NCI-H2196 treated with DMSO at 0.1 percent for 48 hours (cell line): ENCODE data around the gene PKDCC.

Source experiments
- DNase-seq: peaks from one replicate; lab custom pipeline; 2025; ENCODE audit not compliant: unreplicated experiment; lab: John Stamatoyannopoulos, UW

Gene PKDCC

DNA sequence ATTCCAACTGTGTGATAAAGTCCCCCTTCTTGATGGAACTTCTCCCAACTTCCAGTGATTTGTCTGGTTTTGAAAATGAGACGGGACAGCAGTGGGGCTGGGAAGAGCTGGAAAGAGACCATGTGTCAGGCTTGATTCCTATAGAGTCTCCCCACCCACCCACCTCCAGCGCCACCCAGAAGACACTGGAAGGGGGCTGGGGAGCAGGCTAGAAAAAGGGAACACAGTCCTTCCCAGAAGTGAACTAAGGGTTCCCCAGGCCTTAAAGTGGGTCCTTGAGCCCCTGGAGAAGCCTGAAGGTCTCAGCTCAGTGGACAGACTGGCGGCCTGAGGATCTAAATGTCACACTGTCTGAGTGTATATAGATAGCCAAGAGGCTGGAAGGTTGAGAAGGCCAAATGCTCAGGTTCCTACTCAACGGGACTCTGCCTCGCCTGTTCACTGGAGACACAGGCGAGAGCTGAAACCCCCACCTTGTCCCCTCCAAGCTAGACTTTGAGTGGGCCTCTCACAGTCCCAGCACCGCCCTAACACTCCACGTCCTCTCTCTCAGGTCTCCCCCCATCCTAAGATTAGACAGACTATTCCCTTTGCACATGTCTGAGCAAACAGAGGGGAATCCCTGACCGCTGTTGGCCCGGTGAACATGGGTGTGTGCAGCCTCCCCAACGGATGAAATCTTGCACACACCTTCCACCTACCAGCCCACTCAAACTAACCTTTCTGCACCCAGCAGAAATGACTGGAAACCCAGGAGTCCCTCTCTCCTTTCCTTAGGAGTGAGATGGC is 1.6 kb downstream of the PKDCC start:
- DNase-seq: no peak

DNA sequence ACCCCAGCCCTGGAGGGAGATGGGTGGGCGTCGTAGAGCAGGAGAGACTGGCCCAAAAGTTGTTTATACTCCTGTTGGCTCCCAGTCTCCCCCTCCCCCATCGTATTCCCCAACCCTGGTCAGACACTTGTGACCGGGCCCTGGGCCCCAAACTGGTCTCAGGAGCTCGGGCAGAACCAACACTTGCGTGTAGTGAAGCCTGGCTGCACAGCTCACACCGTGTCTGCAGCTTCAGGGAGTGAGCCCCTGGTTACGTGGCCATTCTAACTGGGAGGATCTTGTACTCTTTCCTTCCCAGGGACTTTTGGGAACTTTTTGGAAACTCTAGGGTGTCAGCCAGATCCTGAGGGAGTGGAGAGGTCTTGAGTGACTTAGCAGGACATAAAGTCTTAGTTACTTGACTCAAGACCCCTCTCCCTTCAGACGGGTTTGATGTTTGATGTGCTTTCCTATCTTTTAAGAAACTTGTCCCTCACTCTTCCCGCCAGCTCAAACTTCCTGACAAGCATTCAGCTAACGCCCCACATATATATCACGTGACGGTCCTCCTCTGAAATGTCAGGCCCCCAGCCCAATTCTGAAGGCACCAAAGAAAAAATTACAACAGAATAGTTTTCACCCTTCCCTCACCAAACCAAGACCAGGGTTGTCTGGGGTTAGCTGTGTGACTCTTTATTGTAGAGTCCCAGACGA is 2.3 kb downstream of the PKDCC start:
- DNase-seq: no peak

DNA sequence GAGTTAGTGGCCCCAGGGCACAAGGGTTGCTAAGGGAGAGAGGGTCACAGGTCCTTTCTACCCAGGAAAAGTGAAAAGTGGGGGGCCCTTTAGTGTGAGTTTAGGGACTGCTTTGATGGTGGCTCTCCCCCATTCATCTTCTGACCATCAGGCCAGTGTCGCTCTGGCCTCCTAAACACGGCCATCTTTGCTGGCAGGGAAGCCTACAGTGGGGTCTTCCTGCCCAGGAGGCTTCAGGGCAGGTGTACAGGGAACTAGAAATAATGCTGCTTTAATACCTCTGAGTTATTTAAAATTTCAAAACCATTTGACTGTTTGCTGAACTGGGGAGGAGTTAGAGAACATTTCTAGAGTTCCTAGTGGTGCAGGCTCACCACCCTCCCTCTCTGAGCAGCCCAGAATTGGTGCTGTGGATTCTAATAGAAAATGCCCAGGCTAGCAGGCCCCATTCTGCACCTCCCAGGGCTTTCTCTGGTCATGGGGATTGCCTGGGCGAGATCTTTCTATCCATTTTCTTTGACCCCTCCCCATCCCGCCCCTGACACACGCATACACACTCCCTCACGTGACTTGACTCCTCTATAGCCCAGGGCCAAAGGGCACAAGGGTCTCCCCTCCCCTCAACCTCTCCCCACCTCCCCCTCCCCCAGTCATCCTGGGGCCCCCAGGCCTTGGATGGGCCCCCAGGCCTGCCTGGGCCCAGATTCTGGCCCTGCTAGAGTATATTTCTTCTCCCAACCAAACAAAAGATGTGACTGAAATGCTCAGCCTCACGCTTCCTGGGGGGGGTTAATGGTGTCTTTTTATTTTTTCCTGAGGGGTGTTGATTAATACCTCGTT is 3.1 kb downstream of the PKDCC start:
- no peak for DNase-seq

DNA sequence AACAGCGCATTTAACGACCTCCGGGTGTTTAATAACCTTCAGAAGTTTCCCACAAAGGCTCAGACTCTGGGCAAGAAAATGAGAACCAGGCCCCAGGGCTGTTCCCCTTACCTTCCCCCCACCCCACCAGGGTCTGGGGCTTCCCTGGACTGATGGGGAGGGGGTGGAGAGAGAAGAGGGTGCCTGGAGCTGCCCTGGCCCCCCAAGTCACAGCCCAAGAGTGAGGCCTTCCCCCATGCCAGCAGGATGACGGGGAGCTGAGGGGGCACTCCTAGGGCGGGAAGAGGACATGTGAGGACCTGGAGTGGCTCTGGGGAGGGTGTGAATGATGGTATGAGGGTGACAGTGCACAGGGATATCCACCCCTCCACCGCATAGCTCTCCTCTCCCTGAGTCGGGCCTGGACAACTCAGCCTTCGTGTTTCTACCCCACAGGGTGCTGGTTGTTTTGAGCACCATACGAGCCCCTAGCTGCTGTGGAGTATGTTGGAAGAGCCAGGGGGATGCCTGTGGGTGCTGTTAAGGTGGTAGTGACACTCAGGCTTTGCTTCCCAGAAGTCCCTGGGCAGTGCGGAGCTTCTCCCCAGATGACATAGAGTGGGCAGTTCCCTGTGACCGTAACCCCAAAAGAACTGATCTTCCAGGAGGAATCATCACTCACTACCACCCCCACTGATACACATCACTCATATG is 3.9 kb downstream of the PKDCC start:
- DNase-seq: no peak

DNA sequence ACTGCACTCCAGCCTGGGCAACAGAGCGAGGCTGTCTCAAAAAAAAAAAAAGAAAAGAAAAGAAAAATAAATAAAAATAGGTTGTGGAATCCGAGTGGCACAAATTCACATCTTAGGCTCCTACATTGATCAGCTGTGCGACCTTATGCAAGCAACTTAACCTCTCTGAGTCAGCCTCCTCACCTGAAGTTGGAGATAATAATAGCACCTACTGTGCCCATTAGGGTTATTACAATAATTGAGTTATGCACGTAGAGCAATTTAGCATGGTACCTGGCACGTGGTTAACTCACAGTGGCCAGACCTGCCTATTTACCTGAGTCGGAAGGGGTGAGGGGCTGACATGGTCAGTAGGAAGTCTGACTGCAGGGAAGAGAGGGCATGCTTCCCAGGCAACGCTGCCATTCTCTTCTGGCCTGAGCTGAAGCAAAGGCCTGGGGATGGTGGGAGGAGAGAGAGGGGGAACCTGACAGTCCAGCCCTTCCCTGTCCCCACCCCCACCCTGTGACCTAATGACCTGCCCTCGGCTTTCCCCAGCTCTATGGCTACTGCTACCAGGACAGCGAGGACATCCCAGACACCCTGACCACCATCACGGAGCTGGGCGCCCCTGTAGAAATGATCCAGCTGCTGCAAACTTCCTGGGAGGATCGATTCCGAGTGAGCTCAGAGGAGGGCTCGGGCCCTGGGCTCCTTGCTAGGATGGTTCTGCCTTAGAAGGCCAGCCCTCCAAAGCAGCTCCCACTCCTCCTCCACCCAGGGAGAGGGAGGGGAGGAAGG is 5.1 kb downstream of the PKDCC start:
- DNase-seq: no peak

DNA sequence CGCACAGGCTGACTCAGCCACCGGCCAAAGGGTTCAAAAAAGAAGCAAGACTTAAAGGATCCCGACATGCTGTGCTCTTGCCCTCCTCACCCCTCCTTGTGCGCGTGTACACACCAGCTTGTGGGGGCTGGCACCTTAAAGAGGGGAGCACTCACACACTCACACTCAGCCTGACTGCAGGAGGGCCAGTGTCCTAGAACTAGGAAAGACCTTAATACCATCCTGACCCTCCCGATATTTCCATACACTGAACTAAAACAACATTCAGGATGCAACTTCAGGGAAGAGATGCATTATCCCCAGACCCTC is 5.6 kb downstream of the PKDCC start:
- no peak for DNase-seq

DNA sequence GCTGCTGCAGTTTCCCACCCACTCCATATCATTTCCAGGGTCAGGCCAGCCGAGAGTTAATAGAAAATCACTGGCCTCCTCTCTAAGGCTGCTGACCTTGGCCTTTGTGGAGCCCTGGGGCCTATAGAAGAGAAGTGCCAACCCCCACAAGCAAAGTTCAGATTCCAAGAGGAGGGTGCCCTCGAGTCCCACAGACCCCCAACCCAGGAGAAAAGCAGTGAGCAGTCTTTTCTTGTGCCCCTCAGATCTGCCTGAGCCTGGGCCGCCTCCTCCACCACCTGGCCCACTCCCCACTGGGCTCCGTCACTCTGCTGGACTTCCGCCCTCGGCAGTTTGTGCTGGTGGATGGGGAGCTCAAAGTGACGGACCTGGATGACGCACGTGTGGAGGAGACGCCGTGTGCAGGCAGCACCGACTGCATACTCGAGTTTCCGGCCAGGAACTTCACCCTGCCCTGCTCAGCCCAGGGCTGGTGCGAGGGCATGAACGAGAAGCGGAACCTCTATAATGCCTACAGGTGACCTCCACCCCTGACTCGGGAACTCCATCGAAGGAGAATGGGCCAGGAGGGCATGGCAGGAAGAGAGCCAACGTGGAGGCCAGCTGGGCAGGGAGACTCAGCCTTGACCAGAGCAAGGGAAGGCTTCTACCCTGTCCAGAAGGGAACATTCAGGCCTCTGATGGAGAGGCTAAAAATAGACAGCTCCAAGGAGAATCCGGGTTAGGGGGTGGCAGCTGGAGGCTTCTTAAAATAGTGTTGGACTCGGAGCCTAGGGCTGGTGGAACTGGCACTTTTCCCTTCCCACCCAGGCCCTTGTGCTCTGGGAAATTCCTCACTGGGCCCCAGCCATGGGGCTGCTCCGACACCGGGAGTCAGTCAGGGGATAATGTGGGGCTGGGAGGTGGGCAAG is 6.2 kb downstream of the PKDCC start:
- no peak for DNase-seq

DNA sequence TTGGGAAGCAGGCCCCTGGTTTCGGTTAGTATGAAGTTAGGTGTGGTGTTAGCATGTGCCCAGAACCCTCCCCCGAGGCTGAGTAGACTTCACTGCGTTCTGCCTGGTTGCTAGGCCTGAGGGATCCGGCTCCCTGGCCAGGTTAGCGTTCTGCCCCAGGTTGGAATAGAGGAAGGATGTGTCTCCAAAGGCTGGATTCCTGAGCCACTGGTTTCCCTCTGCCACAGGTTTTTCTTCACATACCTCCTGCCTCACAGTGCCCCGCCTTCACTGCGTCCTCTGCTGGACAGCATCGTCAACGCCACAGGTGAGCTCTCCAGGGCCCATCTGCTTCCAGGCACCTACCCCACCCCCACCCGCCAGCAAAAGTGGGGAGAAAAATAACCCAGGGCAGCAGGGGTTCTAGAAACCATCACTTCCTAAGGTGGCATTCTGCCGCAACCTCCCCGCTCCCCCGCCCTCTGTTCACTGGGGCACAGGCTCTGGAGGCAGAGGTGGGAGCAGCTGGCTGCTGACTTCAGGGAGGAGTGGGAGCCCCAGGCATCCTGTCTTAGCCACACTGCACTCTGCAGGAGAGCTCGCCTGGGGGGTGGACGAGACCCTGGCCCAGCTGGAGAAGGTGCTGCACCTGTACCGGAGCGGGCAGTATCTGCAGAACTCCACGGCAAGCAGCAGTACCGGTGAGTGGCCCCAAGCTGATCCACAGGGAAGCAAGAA is 7.1 kb downstream of the PKDCC start:
- DNase-seq: no peak

DNA sequence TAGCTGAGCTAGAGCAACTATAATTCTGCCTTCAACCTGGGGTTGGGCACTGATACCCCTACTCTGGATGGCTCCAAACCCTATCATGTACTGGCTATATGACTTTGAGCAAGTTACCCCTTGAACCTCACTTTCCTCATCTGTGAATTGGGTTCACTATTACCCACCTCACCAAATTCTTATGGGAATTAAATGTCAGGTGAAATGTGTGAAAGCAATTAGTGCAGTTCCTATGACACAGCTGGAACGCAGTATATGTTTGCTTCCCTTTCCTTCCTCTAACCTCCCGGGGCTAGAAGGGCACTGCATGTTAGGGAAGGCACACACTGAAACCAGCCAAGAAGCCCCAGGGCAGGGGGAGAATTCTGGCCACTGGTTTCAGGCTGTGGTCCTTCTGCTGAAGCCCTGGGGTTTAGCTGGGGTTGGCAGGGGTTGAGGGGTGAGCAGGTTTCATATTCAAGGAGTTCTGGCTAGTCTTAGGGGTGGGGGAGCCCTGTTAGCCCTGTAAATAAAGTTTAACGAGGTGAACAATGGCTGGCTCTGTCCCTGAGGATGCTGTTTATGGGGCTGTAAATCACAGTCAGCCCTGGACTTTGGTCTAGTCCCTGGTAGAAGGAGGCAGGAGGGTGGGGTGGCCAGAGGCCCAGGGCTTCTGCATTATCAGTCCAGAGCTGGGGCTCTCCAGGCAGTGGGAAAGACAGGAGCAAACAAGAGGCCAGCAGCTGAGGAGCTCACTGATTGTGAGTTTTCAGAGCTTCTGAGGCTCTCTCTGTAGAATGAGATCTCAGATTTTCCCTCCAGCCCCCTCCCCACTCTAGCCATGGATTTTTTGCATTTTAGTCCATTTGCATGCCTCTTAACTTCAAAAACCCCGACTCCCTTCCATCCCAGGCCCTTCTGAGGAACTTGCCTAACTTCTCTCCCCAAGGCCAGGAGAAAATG is 8.0 kb downstream of the PKDCC start:
- no peak for DNase-seq

DNA sequence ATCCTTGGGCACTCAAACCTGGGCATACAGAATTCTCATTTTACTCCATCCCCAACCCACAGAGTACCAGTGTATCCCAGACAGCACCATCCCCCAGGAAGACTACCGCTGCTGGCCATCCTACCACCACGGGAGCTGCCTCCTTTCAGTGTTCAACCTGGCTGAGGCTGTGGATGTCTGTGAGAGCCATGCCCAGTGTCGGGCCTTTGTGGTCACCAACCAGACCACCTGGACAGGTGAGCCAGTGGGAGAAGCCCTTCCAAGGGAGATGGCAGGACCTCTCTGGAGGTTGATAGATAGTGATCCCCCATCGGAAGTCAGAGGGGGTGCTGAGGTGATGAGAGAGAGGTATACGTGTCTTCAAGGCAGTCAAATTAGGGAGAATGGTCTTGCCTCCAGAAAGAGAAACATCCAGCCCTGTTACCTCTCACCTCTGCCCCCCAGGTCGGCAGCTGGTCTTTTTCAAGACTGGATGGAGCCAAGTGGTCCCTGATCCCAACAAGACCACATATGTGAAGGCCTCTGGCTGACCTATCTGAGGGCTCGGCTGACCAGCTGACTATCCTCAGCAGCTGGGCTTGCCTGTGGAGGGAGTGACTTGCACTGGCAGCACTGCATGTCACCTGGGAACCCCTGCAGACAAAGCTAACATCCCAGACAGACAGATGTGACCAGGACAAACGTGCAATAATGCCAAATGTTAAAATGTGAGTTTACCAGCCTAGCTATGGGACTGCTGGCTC is 9.5 kb downstream of the PKDCC start:
- DNase-seq: no peak

DNA sequence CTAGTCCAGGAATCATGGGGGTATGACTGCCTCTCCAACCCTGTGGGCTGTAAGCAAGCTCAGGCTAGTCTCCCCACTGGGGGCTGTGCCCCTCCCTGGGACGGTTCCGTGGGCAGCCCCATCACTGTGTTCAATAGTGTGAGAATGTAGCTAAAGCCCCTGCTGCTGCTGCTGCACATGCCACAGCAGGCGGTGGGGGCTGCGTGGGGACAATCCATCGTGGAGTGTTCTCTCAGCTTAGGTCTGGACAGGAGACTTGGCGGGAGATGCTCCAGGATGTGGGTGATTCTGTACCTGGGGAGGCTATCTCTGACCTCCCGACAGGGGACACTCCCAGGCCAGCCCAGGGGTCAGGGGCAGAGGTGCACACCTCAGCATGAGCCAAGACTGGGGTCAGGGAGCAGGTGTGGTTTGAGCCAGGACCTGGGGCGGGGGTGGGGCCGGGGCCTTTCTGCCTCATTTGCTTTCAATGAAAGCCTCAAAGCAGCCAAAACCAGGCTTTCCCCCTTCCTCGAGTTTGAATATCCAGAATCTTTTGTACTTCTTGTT is 10.2 kb downstream of the PKDCC start:
- DNase-seq: no peak

DNA sequence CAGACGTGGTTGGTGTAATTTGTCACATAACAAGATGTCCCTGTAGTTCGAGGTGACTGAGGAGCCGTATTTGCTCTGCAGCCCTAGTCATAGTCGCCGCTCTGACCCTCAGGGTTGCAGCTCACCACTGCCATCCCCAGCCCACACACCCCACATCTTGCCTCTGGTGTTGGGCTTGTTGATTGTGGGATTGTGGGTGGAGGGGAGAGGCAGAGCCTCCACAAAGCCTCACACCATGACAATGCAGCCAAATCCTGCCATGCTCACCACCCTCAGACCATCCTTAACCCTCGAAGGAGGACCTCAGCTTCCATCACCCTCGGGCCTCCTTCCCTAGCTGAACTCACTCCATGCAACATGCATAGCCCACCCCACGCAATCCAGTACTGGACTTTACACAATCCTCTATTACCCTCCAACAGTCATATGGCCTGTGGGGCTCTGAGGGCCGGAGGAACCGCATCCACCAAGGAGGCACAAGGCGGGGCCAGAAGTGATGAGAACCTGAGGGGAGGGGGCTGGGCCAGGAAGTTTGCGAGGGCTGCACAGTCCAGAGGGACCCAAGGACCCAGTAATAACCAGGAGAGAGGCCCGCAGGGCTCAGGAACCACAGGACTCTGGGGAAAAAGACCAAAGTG is 11.6 kb downstream of the PKDCC start:
- no peak for DNase-seq

DNA sequence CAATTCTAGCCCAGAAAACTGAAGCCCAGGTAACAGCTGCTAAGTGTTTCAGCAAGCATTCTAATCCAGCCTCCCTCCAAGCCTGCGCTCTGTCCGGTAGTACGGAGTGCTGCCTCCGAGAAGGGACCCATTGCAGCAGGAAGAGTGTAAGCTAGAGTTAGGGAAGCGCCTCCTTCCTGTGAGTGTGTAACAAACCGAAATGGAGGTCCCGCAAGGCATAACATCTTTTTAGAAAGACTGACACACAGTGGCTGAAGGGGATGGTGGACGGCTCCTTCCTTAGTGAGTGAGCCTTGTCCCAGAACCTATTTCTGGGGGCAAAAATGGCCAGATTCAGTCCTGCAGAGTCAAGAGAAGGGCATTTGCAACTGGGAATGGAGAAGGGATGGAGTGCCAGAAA is 12.2 kb downstream of the PKDCC start:
- no peak for DNase-seq

DNA sequence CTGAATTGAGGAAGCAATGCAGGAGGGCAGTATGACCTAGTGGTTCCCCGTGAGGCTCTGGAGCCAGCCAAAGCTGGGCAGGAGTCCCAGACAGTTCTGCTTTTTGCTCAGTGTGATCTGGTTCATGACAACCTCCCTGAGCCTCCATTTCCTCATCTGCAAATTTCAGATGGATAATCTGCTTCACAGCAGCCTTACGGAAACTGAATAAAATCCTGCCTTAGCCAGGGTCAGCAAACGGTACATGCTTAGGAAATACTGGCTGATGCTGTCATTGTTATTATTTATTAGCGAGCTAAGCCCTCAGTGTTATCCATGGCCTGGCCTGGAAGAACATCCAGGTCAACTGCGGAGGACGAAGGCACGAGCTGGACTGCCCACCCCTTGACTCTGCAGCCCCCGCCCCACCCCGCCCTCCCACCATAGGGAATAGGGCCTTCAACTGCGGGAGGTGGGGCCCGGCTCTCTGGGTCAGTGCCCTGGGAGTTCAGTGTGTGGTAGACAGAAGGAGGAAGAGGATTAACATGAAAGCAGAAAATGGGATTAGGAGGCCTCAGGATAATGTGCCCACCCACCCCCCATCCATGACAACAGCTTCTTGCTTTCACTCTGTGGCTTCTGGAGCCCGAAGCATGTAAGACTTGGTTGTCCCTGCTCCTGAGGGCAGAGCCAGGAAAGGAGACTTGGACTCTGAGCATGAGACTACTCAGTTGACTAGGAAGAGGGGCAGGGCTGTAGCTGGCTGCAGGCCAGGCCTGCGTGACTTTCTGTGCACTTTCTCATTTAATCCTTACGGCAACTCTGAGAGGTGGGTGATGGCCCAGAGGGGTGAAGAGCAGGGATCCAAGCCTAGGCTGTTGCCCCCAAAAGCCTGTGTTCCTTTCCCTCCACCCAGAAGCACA is 13.1 kb downstream of the PKDCC start:
- no peak for DNase-seq

DNA sequence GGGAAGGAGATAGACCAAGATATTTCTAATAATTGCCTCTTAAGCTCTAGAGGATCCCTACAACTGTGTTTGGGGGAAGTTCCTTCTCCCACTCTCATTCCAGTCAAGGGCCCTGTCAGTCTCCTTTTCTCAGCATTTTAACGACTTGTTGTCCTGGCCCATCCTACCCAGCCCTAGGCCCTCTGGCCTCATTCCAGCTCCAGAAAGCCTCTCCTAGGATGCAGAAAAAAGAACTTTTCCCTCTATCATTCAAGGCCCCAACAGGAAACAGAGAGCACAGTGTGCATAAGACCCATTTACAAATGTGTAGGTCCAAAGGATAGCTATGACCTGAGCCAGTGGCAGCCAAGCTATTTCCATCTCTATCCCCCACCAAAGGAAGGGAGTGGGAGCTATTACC is 14.0 kb downstream of the PKDCC start:
- DNase-seq: no peak
